Right forelimb (tissue), 1 donor: ENCODE measurements around the gene THSD4.
A peak's percentile ranks its signal among the peaks of the same experiment; 100 is the strongest.

ENCODE experiments used
- DNase-seq: peaks from one replicate; pipeline ENCODE4 v3.0.0-alpha.2; 2018

The THSD4 gene

GRCh38 chr15:71334434-71334833 lies 219.2 kb downstream of the THSD4 start:
- no peak for DNase-seq

GRCh38 chr15:71334873-71335272 lies 219.6 kb downstream of the THSD4 start:
- no peak for DNase-seq

- DNase-seq = no peak
Measured at GRCh38 chr15:71335591-71335990, 220.3 kb downstream of the THSD4 start.

GRCh38 chr15:71336671-71337070 lies 221.4 kb downstream of the THSD4 start:
- DNase-seq = no peak

GRCh38 chr15:71337197-71337845 lies 222.1 kb downstream of the THSD4 start:
- DNase-seq = no peak

DNA sequence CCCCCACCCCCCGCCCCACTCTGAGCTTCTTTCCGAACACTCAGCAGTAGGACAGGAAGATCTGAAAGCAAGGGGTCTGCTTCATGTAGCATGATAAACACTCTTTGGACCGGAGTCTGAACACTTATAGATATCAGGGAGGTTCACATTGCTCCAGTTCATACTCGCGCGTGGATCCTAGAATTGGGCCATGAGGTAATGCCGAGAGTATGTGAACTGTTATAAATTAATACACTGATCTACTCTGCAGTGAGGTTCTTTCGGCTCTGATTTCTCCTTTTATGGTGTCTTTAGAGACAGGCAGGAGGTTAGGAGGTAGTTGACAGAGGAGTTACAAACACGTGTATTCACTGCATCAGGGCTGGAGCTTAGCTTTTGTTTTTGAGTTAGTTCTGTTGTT lies 223.0 kb downstream of the THSD4 start:
- no peak for DNase-seq

- no peak for DNase-seq
Measured at GRCh38 chr15:71338827-71339542, 223.7 kb downstream of the THSD4 start.

DNA sequence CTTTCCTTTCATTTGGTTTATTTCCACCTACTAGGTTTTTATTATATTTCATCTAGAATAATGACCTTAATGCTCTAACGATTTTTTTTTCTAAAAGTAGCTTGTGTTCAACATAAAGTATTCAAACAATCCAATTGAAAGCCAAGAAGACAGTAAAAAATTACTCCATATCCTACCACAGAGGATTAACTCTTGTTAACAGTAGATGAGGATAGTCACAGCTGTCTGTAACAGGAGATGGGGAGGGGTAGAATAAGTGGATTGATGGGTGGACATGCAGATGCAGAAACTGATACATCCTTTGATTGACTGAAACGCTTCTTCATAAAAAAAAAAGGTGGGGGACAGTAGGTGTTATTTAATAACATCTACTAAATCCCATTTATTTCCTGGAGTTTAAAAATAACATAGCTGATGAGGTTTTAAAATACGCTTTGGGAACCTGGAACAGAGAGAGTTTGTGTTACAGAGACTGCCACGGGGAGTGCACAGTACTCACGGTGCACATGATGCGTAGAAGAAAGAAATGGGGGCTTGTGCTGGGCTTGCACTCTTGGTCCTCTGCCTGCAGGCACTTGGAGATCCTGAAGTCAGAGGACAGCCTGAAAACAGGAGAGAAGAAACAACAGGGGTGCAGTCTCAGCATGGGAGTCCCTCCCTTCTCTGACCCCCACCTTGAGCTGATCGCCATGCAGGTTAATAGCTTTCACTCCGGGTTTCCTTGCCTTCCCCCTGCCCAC lies 226.7 kb downstream of the THSD4 start:
- no peak for DNase-seq

DNA sequence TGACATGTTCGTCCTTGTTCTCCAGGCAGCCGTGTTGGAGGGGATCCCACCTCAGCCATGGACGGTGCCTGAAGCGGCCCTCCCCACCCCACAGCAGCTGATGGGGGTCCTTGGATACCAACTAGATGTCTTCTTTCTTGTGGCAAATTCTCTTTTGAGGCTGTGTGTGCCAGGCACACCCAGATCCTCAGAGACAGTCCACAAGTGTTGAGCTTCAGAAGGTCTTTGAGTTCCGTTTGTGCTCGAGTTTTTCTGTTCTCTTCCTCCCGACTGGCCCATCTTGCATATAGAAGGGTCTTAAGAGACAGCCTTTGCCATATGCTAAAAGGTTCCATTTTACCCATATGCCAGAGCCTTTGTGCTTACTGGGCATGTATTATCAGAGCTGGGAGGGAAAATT lies 227.4 kb downstream of the THSD4 start:
- DNase-seq = no peak

DNA sequence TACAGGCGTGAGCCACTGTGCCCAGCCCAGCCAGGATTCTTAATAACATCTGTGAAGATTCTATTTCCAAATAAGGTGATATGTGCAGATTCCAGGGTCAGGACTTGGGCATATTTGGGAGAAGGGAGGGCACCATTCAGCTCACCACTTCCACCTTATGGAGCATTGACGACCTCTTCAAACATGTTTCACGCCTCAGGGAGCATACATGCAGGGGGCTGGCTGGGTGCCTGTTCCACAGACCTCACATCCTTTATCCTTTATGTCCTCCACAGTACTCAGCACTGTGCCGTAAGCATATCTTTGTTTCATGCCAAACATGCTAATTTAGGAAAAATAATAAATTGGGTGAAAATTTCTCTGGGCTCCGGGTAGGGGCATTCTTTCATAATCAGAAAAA lies 229.0 kb downstream of the THSD4 start:
- DNase-seq = no peak

GRCh38 chr15:71345186-71345585 lies 229.9 kb downstream of the THSD4 start:
- DNase-seq = no peak

DNA sequence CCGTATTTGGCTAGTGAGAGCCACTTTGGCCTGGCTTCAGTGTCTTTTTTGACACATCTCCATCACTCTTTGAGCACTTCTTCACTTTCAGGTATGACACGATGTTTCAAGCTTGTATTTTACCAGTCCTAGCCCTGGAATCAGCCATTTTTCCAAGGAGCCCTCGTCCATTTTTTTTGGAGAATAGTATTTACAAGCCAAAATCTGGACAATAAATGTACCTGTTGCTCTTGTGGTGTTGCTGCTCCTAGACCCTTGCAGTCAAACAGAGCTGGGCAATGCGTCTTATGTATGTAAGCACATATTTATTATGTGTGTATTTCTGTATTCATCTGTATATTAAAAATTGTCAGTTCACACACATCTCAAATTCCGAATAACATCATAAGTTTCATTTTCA lies 231.2 kb downstream of the THSD4 start:
- no peak for DNase-seq

DNA sequence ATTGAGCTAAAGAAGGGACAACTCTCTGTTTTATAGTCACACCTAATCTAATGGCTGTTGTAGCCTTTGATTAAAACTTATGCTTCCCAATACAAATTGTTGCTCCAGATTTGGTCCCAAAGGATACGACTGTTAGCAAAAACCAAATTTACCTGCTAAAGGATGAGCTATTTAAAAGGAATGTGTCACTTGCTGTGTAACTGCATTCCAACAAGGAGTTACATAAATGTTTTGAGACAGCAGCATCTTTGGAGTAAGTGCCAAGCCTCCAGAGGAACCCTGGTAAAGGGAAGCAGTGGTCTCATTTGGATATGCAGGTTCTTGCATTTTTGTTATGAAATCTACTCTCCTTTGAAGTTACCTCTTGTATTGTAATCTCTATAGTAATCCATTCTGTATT lies 233.3 kb downstream of the THSD4 start:
- no peak for DNase-seq

- DNase-seq = no peak
Measured at GRCh38 chr15:71349336-71349735, 234.1 kb downstream of the THSD4 start.

GRCh38 chr15:71349736-71350526 lies 234.7 kb downstream of the THSD4 start:
- no peak for DNase-seq

DNA sequence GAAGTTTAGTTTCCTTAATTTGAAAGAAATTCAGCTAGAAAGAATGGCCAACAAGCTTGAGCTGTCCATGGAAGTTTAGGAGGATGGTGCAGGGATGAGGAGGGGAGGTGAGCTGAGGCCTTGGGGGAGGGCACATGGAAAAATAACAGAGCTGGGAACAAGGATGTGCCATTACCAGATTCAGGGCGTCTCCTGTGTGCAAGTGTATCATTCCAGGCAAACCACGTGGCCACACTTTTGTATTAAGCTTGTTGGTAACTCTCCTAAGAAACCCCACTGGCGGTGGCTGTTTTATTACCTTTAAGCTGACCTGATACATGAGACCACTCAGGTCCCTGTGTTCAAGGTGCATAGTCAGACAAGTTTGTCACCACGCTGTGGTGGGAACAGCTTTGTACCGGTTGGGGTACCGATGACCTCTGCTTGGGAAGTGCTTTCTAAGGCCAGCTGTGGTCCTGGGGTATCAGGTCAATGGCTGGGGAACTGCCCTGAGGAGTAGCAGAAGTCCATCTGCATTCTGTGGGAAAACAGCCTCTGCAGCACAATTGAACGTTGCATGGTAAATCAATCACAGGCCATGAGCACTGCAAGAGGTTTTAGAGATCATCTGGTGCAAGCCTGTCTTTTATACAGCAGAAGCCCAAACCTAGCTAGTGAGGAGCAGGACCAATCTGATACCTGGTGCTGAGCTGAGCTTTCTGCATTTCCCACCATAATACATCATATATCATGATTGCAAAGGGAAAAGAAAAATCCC lies 235.5 kb downstream of the THSD4 start:
- no peak for DNase-seq

DNA sequence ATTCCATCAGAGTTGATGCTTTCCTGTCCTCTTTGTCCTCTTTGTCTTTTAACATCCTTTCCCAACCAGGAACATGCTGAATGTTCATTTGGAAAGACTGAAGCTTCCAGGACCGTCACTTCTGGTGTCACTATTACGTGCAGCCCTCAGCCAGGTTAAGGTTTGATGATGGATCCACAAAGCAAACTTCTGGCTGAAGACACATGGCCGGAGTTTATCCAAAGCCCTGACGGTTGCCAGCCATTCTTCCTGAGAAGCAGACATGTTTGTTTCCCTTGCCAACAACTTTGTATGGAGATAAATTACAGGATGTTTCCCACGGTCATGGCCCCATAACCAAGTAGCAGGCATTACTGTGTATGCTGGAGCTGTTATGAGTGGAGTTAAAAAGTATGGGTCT lies 236.9 kb downstream of the THSD4 start:
- DNase-seq = no peak

- DNase-seq = no peak
Measured at GRCh38 chr15:71352765-71353164, 237.5 kb downstream of the THSD4 start.

DNA sequence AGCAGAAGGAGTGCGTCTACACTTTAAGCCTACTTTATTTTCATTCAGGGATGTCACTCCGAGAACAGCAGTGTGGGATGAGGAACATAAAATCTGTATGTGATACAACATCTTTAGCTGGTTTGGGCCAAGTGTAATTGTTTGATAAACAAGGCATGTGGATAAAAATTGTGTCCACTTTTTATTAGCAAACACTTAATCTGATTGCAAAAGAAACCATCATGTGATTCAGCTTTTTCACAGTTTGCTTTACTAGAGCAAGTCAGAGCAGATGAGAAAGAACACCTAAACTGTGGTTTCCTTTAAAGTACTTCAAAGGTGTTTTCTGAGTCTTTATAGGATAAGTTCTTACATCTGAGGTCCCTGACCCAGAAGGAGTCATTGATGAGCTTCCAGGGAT lies 237.9 kb downstream of the THSD4 start:
- DNase-seq = no peak

DNA sequence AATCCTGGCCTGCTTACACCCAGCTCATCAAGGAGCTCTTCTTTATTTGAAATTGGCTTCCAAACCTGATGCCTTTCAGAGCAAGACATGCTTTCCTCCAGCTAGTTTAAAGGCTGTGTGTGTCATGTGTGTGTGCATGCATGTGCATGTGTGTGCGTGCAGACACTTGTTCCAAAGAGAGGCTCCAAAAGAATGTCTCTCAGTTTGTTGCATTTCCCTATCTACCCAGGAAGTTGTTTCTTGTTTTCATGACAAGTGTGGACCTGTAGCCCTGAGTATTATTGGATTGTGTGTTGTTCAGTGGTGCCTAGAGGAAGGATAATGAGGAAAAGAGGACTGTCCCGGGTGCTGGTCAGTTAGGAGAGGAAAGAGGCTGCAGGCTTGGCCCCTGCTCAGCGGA lies 240.0 kb downstream of the THSD4 start:
- DNase-seq = no peak

DNA sequence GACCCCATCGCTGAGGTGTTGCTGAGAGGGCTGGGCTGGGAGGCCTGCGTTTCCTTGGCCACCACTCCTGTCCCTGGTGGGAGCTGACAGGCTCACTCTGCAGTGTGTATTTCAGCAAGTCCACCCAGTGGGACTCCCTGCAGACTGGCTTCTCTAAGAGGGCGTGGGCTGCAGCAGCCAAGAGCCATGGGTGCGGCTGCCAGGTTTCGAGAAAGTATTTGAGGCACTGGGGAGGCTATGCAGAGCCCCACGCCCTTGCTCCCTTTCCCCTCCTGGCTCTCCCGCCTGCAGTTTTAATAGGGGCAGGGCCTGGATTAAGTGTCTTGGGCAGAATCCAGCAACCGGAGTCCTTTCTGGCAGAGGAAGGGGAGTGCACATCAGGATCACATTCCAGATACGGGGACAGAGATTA lies 242.1 kb downstream of the THSD4 start:
- peak; percentile 71 for DNase-seq

DNA sequence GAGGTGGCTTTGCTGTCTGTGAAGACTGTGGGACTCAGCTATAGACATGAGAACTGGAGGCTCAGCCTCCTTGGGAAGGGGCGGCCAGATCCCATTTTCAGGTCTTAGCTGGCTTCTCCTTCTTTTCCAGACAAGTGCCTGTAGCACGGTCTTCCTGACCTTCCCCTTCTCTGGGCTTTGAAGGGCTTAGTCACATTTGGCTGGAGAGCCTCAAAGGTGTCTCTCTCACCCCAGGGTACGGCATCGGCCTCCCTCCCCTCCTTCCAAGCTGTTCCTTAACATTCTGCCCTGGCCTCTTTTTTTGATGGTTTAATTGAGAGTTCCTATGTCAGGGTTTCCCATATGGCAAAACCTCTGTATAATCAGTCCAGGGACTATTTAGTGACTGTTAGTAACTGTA lies 242.7 kb downstream of the THSD4 start:
- DNase-seq = no peak

- DNase-seq = no peak
Measured at GRCh38 chr15:71359246-71359645, 244.0 kb downstream of the THSD4 start.
